Measurements from ENCODE around the gene COX6B1. TPM values are rescaled to one million over a fixed set of nuclear protein-coding genes. Genes with fewer than 3 reads are reported as not detected.

Gene COX6B1
- polyA plus RNA-seq, 4 donors: 302 to 435 (median 348) TPM

Other genes starting within 250 kb of the COX6B1 start
- gene FFAR2, start 200.1 kb upstream of the COX6B1 start, polyA plus RNA-seq (ENCODE audit: insufficient read length in 4 of 4): under 1 TPM; 0.22 to 0.60 (median 0.33) TPM
- 1 to 10 TPM in 2 of 4 donors, under 1 TPM in 2; 0.48 to 2.1 (median 0.85) TPM for gene KRTDAP, start 157.9 kb upstream of the COX6B1 start, polyA plus RNA-seq (ENCODE audit: insufficient read length in 4 of 4)
- gene DMKN, start 134.7 kb upstream of the COX6B1 start, polyA plus RNA-seq (ENCODE audit: insufficient read length in 4 of 4): 100 to 1,000 TPM in 2 of 4 donors, 10 to 100 TPM in 2; 69.7 to 135 (median 107) TPM
- gene SBSN, start 120.0 kb upstream of the COX6B1 start, polyA plus RNA-seq (ENCODE audit: insufficient read length in 4 of 4): under 1 TPM in 3 of 4 donors, not detected in 1; 0.10 to 0.24 (median 0.21) TPM
- not detected for gene GAPDHS, start 114.9 kb upstream of the COX6B1 start, polyA plus RNA-seq (ENCODE audit: insufficient read length in 4 of 4)
- 100 to 1,000 TPM in 2 of 4 donors, 10 to 100 TPM in 2; 80.6 to 113 (median 93.9) TPM for gene TMEM147, start 102.7 kb upstream of the COX6B1 start, polyA plus RNA-seq (ENCODE audit: insufficient read length in 4 of 4)
- under 1 TPM in 1 of 4 donors, not detected in 3; 0.05 TPM for gene ATP4A, start 84.7 kb upstream of the COX6B1 start, polyA plus RNA-seq (ENCODE audit: insufficient read length in 4 of 4)
- not detected for gene PMIS2, start 62.1 kb upstream of the COX6B1 start, polyA plus RNA-seq (ENCODE audit: insufficient read length in 4 of 4)
- gene HAUS5, start 35.6 kb upstream of the COX6B1 start, polyA plus RNA-seq (ENCODE audit: insufficient read length in 4 of 4): 10 to 100 TPM; 18.2 to 30.9 (median 26.9) TPM
- 10 to 100 TPM; 57.1 to 94.4 (median 73.3) TPM for gene RBM42, start 19.3 kb upstream of the COX6B1 start, polyA plus RNA-seq (ENCODE audit: insufficient read length in 4 of 4)
- gene ETV2, start 6.6 kb upstream of the COX6B1 start, polyA plus RNA-seq (ENCODE audit: insufficient read length in 4 of 4): 1 to 10 TPM; 1.1 to 3.6 (median 2.6) TPM
- 10 to 100 TPM in 3 of 4 donors, 1 to 10 TPM in 1; 9.8 to 26.7 (median 15.8) TPM for gene UPK1A, start 18.2 kb downstream of the COX6B1 start, polyA plus RNA-seq (ENCODE audit: insufficient read length in 4 of 4)
- under 1 TPM; 0.17 to 0.91 (median 0.44) TPM for gene ZBTB32, start 56.2 kb downstream of the COX6B1 start, polyA plus RNA-seq (ENCODE audit: insufficient read length in 4 of 4)
- 10 to 100 TPM; 24.2 to 42.6 (median 34.2) TPM for gene KMT2B, start 69.7 kb downstream of the COX6B1 start, polyA plus RNA-seq (ENCODE audit: insufficient read length in 4 of 4)
- gene IGFLR1, start 94.1 kb downstream of the COX6B1 start, polyA plus RNA-seq (ENCODE audit: insufficient read length in 4 of 4): 1 to 10 TPM; 2.8 to 4.6 (median 3.7) TPM
- 10 to 100 TPM; 15.7 to 21.8 (median 19.7) TPM for gene U2AF1L4, start 97.1 kb downstream of the COX6B1 start, polyA plus RNA-seq (ENCODE audit: insufficient read length in 4 of 4)
- 10 to 100 TPM; 54.5 to 78.6 (median 66.5) TPM for gene PSENEN, start 97.3 kb downstream of the COX6B1 start, polyA plus RNA-seq (ENCODE audit: insufficient read length in 4 of 4)
- gene LIN37, start 100.3 kb downstream of the COX6B1 start, polyA plus RNA-seq (ENCODE audit: insufficient read length in 4 of 4): 10 to 100 TPM; 11.5 to 13.0 (median 12.4) TPM
- 10 to 100 TPM; 19.4 to 32.3 (median 25.1) TPM for gene HSPB6, start 108.7 kb downstream of the COX6B1 start, polyA plus RNA-seq (ENCODE audit: insufficient read length in 4 of 4)
- 10 to 100 TPM; 11.5 to 28.6 (median 18.2) TPM for gene PROSER3, start 109.9 kb downstream of the COX6B1 start, polyA plus RNA-seq (ENCODE audit: insufficient read length in 4 of 4)
- gene ARHGAP33, start 127.2 kb downstream of the COX6B1 start, polyA plus RNA-seq (ENCODE audit: insufficient read length in 4 of 4): 10 to 100 TPM; 10.9 to 53.7 (median 30.0) TPM
- gene PRODH2, start 164.5 kb downstream of the COX6B1 start, polyA plus RNA-seq (ENCODE audit: insufficient read length in 4 of 4): 10 to 100 TPM; 24.2 to 60.6 (median 39.9) TPM
- gene NPHS1, start 204.2 kb downstream of the COX6B1 start, polyA plus RNA-seq (ENCODE audit: insufficient read length in 4 of 4): 100 to 1,000 TPM; 101 to 226 (median 168) TPM
- gene KIRREL2, start 208.6 kb downstream of the COX6B1 start, polyA plus RNA-seq (ENCODE audit: insufficient read length in 4 of 4): 10 to 100 TPM in 3 of 4 donors, 1 to 10 TPM in 1; 7.7 to 12.8 (median 11.5) TPM
- 10 to 100 TPM; 19.3 to 32.8 (median 28.3) TPM for gene APLP1, start 220.3 kb downstream of the COX6B1 start, polyA plus RNA-seq (ENCODE audit: insufficient read length in 4 of 4)